Transverse colon (tissue), 4 donors: ENCODE results near the gene GAD2.

ENCODE experiments used
- POLR2A ChIP-seq: fragments of 450-650 bp; IDR thresholded peaks from one replicate; pipeline ENCODE4 v1.6.1; 2016; ENCODE audit warnings: antibody characterized with exemption, mild to moderate bottlenecking, moderate library complexity
- POLR2AphosphoS5 ChIP-seq, 3 donors: sonication (generic); formaldehyde crosslinking; IDR thresholded peaks; one replicate each; pipeline ENCODE4 v1.6.1; 2016; ENCODE audit warnings: antibody characterized with exemption in 3 of 3
- TF ChIP-seq, protein P1 (sequence below), 5 experiments: fragments of 200-600 bp in 3 of 5; fragments of 450-650 bp in 2 of 5; sonication (generic) in 3 of 5; IDR thresholded peaks; 1 replicate in 2 of 5; 2 replicates in 3 of 5; pipeline ENCODE4 v1.5.1; 2016 to 2017; ENCODE audit warnings: antibody characterized with exemption in 5 of 5, inconsistent platforms in 3 of 5, mild to moderate bottlenecking in 2 of 5, moderate library complexity in 1 of 5

DNA sequence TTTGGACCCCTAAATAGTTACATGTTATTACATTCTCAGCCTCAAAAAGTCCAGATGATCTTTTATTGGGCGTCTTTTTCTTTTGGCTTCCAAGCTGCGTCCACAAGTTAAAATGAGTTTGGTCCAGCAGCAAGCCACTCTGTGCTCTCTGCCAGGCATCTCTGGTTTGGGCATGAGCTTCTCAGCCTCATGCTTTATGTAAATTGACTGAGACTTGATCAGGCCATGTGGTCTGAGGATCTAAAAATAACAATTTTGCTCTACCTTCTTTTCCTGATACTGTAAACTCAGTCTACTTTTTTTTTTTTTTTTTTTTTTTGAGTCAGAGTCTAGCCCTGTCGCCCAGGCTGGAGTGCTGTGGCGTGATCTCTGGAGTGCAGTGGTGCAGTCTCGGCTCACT, 15.6 kb downstream of the GAD2 start:
- TF ChIP-seq, protein P1, sequence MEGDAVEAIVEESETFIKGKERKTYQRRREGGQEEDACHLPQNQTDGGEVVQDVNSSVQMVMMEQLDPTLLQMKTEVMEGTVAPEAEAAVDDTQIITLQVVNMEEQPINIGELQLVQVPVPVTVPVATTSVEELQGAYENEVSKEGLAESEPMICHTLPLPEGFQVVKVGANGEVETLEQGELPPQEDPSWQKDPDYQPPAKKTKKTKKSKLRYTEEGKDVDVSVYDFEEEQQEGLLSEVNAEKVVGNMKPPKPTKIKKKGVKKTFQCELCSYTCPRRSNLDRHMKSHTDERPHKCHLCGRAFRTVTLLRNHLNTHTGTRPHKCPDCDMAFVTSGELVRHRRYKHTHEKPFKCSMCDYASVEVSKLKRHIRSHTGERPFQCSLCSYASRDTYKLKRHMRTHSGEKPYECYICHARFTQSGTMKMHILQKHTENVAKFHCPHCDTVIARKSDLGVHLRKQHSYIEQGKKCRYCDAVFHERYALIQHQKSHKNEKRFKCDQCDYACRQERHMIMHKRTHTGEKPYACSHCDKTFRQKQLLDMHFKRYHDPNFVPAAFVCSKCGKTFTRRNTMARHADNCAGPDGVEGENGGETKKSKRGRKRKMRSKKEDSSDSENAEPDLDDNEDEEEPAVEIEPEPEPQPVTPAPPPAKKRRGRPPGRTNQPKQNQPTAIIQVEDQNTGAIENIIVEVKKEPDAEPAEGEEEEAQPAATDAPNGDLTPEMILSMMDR (IDR thresholded peaks at IDR 0.05) = no peak
- TF ChIP-seq POLR2AphosphoS5 (IDR thresholded peaks at IDR 0.05) (no peak), POLR2A (no peak)
